ENCODE measurements around the gene SVIL.

The SVIL gene

DNA sequence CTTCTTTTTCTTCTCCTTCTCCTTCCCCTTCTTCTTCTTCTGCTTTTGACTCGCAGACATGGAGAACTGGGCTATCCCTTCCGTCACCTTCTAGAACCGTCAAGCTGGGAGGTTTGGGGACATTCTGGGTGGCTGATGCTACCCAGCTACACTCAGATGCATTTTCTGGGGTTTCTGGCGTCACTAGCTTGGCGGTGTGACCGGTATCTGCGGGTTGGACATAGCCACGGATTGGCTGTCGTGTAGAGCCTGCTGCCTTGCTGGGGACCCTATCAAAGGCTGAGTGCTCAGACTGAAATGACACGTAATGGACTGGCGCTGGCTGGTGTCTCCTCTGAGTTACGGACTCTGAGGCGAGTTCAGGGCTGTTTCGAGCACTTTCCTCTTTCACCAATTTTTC, 101.7 kb downstream of the SVIL start:
- POLR2A ChIA-PET (ENCODE audit: low non-redundant PET): no interaction called here
- CTCF ChIA-PET: interaction anchor here (0.5 to 0.6 kb wide), 2 partner anchors 128 to 207 kb away, joined by 3 read pairs; no protein-coding TSS in a partner anchor
- H3K27ac ChIP-seq: no peak overlapping the region
- DNase-seq (ENCODE audit: low spot score): no peak
- TF ChIP-seq, protein P1, sequence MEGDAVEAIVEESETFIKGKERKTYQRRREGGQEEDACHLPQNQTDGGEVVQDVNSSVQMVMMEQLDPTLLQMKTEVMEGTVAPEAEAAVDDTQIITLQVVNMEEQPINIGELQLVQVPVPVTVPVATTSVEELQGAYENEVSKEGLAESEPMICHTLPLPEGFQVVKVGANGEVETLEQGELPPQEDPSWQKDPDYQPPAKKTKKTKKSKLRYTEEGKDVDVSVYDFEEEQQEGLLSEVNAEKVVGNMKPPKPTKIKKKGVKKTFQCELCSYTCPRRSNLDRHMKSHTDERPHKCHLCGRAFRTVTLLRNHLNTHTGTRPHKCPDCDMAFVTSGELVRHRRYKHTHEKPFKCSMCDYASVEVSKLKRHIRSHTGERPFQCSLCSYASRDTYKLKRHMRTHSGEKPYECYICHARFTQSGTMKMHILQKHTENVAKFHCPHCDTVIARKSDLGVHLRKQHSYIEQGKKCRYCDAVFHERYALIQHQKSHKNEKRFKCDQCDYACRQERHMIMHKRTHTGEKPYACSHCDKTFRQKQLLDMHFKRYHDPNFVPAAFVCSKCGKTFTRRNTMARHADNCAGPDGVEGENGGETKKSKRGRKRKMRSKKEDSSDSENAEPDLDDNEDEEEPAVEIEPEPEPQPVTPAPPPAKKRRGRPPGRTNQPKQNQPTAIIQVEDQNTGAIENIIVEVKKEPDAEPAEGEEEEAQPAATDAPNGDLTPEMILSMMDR (conservative IDR thresholded peaks at IDR 0.05; ENCODE audit: low read depth): no peak

DNA sequence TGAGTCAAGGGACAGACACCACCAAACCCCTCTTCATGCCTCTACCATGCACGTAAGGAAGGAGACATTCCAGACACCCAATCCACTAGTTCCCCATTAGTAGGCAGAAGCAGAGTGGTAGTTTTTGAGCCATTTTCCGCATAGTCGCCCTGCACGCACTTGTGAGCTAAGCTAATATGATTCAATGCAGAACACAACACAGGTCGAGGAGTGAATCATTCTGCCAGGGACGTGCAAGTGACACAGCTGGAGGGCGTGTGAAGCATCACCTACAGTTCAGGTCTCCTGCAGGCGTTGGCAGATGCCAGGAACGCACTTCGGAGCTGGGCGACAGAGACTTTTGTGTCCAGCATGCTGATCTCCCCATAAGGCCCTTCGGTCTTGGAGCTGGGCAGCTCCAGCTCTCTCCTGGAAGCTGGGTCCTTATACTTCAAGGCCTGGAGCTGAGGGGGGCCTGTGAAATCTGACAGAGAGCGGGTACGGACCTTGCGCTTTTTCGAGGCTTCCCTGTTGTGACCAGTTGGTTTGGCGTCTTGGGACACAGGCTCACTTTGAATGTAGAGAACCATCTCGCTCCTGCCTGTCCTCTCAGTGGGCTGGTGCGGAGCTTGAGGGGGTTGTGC, 102.4 kb downstream of the SVIL start:
- POLR2A ChIA-PET (ENCODE audit: low non-redundant PET): no interaction called here
- TF ChIP-seq, protein P1 (conservative IDR thresholded peaks at IDR 0.05; ENCODE audit: low read depth): no peak
- CTCF ChIA-PET: no interaction called here
- no peak overlapping the region for H3K27ac ChIP-seq
- no peak for DNase-seq (ENCODE audit: low spot score)

DNA sequence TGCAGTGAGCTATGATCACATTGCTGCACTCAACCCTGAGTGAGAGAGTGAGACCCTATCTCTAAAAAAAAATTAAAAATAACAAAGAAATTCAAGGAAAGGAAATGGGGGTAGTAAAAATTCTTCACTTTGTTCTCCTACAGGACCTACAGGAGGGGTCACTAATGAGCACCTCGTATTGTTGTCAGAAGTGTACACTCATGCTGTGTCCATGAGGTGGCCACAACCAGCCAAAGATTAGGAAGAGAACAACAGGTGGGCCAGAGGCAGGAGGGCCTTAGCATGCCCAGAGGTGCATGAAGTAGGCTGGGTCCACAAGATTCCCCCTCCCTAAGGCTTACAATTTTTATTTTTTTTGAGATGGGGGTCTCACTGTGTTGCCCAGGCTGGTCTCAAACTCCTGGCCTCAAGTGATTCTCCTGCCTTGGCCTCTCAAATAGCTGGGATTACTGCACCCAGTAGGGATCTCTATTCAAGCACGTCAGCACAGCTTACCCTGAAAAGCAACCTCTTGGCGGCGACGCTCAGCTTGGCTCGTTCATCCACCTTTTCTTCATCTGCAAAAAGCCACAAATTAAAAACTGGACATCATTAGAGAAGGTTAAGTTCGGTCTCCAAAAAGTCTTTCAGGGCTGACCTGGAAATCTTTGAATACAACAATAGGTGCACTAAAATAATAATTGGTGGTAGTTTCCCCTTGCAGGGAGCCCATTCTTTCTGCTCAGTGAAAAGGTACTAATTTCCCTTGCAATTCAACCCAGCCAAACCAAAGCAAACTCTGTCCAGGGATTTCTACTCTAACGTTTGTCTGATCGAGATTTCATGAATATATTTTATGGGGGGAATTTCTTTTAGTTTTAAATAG, 104.4 kb downstream of the SVIL start:
- ChIA-PET POLR2A (ENCODE audit: low non-redundant PET) (no interaction called here), CTCF (no interaction called here)
- no peak overlapping the region for H3K27ac ChIP-seq
- TF ChIP-seq, protein P1 (conservative IDR thresholded peaks at IDR 0.05; ENCODE audit: low read depth): no peak
- DNase-seq (ENCODE audit: low spot score): no peak

DNA sequence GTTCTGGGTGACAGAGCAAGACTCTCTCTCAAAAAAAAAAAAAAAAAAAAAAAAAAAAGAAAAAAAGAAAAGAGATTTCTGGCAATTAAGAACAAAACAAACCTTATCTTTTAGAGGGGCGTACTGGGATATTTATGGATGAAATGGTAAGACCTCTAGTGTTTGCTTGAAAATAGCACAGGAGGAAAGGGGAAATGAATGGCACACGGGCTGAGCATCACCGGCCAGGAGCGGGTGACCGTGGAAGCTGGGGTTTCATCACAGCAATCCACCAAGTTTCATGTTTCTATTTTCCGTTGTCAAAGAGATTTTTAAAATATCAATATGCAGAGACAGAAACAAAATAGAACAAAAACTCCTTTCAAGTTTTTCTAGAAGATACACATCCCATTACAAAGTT, 105.6 kb downstream of the SVIL start:
- DNase-seq (ENCODE audit: low spot score): no peak
- ChIA-PET POLR2A (ENCODE audit: low non-redundant PET) (no interaction called here), CTCF (interaction anchor here (0.6 kb wide), 1 partner anchor 909 kb away, joined by 3 read pairs; no protein-coding TSS in a partner anchor)
- H3K27ac ChIP-seq: no peak overlapping the region
- TF ChIP-seq, protein P1 (conservative IDR thresholded peaks at IDR 0.05; ENCODE audit: low read depth): no peak

DNA sequence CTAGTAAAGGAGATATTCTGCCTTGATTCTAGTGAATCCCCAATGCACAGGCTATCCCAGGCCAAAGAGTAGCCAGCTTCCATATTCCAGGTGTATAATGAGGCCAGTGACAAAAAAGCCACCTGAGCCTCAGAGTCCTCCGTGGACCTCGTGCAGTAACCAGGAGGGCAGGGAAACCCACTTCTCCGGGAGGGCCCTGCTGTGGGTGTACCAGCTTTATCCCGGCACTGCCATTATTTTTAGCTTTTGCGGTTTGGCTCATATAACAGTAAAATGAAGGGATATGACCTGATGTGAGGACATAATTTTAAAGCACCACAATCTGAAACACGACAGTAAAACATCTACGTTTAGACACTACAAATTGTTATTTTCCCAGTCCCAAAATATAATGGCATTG, 109.0 kb downstream of the SVIL start:
- no peak overlapping the region for H3K27ac ChIP-seq
- TF ChIP-seq, protein P1 (conservative IDR thresholded peaks at IDR 0.05; ENCODE audit: low read depth): no peak
- no peak for DNase-seq (ENCODE audit: low spot score)
- ChIA-PET POLR2A (ENCODE audit: low non-redundant PET) (no interaction called here), CTCF (no interaction called here)

DNA sequence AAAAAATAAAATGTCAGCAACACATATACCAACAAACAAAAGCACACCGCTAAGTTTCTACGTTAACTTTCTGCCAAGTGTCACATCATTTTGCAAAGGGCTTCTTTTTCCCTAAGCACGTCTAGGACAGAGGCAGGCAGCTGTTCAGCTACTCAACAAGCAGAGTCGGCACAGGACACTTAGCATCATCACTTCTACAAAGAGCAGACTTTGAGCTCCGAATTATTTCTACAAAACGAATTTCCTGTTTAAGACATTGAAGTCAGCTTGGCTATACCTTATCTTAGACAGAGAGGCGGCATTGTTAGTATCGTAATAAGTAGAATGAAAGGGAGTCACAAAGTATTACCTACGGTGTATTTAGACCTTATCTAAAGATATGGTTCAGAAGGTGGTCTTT, 110.1 kb downstream of the SVIL start:
- TF ChIP-seq, protein P1 (conservative IDR thresholded peaks at IDR 0.05; ENCODE audit: low read depth): no peak
- ChIA-PET POLR2A (ENCODE audit: low non-redundant PET) (no interaction called here), CTCF (interaction anchor here (1.0 to 3.7 kb wide), 2 partner anchors 10 to 65 kb away, joined by 3 to 19 read pairs; no protein-coding TSS in a partner anchor)
- no peak for DNase-seq (ENCODE audit: low spot score)
- no peak overlapping the region for H3K27ac ChIP-seq
